ENCODE data around the gene GOLIM4. TPM values are rescaled to one million over a fixed set of nuclear protein-coding genes. Genes with fewer than 3 reads are reported as not detected.

The GOLIM4 gene
- total and polyA plus RNA-seq, 2 of the 13 experiments (the other 11 are each of a cell fraction or from before 2014, with no cell fraction given) = 10.9 to 47.7 TPM

- 98% methylated on average over 3 of the region's 3 CpGs for WGBS (ENCODE audit: low lambda C conversion rate)
- Histone ChIP-seq H3K4me1 (ENCODE audit: insufficient read depth, low read length) (no peaks in the 10 kb centered on the region), H3K4me3 (replicated peaks in 1 of 3; ENCODE audit: insufficient read depth in 1 of 3, low read depth in 2 of 3, low read length in 3 of 3) (no peak overlapping the region), H3K4me2 (ENCODE audit: low read depth, low read length) (no peak overlapping the region), H3K27ac (ENCODE audit: extremely low read length, insufficient read depth, low read length) (no peak overlapping the region), H3K27me3 (ENCODE audit: control insufficient read depth in 1 of 2, insufficient read depth in 2 of 2, low read length in 2 of 2) (no peaks in the 10 kb centered on the region; a peak in 1 of 5 replicates), H3K79me2 (ENCODE audit: insufficient read depth, low read length) (peaks cover 66% of the 10 kb centered on the region), H2AFZ (ENCODE audit: low read length) (no peak overlapping the region), H4K20me1 (ENCODE audit: insufficient read depth, low read length) (no peaks in the 10 kb centered on the region), H3K36me3 (replicated peaks in 1 of 2; ENCODE audit: control insufficient read depth in 1 of 2, insufficient read depth in 2 of 2, low read length in 2 of 2) (peaks cover 3 to 4% of the 10 kb centered on the region in 2 experiments; a peak in 2 of 5 replicates), H3K9ac (ENCODE audit: insufficient read depth, low read depth, low read length) (no peak overlapping the region), H3K9me3 (ENCODE audit: low read length) (no peaks in the 10 kb centered on the region)
- TF ChIP-seq ZNF761 (CRISPR knock-in tag; conservative IDR thresholded peaks at IDR 0.05) (no peak), MYC (CRISPR knock-in tag; IDR thresholded peaks at IDR 0.05; ENCODE audit: borderline replicate concordance) (no peak), POGZ (CRISPR knock-in tag; IDR thresholded peaks at IDR 0.05) (no peak), PCBP2 (optimal IDR thresholded peaks at IDR 0.05; ENCODE audit: low read depth, low read length, poor library complexity, severe bottlenecking) (no peak), ZNF710 (CRISPR knock-in tag; IDR thresholded peaks at IDR 0.05; ENCODE audit: borderline replicate concordance) (no peak), SALL1 (CRISPR knock-in tag; IDR thresholded peaks at IDR 0.05) (no peak), FOXM1 (CRISPR knock-in tag; IDR thresholded peaks at IDR 0.05) (no peak), ZFY (CRISPR knock-in tag; IDR thresholded peaks at IDR 0.05) (no peak), ZNF296 (CRISPR knock-in tag; conservative IDR thresholded peaks at IDR 0.05) (no peak), MTA1 (CRISPR knock-in tag; IDR thresholded peaks at IDR 0.05; ENCODE audit: borderline replicate concordance) (no peak), FOXO1 (CRISPR knock-in tag; IDR thresholded peaks at IDR 0.05) (no peak), HES4 (CRISPR knock-in tag; IDR thresholded peaks at IDR 0.05; ENCODE audit: borderline replicate concordance) (no peak), FOXA1 (IDR thresholded peaks at IDR 0.05) (no peak), FOXA1 (CRISPR knock-in tag; IDR thresholded peaks at IDR 0.05) (no peak)
- TF ChIP-seq, protein P1, sequence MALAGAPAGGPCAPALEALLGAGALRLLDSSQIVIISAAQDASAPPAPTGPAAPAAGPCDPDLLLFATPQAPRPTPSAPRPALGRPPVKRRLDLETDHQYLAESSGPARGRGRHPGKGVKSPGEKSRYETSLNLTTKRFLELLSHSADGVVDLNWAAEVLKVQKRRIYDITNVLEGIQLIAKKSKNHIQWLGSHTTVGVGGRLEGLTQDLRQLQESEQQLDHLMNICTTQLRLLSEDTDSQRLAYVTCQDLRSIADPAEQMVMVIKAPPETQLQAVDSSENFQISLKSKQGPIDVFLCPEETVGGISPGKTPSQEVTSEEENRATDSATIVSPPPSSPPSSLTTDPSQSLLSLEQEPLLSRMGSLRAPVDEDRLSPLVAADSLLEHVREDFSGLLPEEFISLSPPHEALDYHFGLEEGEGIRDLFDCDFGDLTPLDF (CRISPR knock-in tag; IDR thresholded peaks at IDR 0.05) = no peak
- in situ Hi-C loops (cut with HindIII; ENCODE audit: extremely low pct_ligation_motif_present, low pct_unique_long_range_greater_than_20kb) = no loop called here
- intact Hi-C loops (cut with micrococcal nuclease; ENCODE audit: unreplicated experiment) = no loop called here
- DNase-seq (ENCODE audit: low spot score) (no peak), FAIRE-seq (no peak), ATAC-seq (no peak)
- ChIA-PET CTCF (ENCODE audit: low intra/inter-chr PET ratio, low total read pairs) (no interaction called here), POLR2A (no interaction called here)
- BruUV-seq (replicated peaks) = no TSS peak
These were observed 15.7 kb downstream of the GOLIM4 start for GRCh38 chr3:168080022-168080421.

Measured in HepG2 (cell line).